Measurements from ENCODE around the gene CNDP2.

Gene CNDP2

DNA sequence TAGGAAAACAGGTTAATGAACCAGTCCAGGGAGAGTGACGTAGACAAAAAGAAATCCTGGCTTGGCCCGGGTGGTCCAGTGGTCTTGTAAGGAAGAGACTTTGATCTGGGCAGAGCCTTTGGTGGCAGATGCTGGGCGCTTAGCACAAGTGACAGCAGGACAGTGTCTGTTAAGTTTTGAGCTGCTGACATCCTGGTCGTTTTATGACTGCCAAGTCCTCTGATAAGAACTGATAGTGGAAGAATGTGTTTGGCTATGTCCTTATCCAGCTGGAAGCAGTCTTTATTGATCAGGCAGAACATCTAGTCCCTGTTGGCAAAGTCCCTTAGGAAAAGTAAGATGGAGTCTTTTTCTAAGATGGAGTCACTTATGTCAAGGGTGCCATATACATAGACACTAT lies 74.1 kb downstream of the CNDP2 start:
- H3K4me3 ChIP-seq (ENCODE audit: low read length): no peak overlapping the region
- TF ChIP-seq, protein P1, sequence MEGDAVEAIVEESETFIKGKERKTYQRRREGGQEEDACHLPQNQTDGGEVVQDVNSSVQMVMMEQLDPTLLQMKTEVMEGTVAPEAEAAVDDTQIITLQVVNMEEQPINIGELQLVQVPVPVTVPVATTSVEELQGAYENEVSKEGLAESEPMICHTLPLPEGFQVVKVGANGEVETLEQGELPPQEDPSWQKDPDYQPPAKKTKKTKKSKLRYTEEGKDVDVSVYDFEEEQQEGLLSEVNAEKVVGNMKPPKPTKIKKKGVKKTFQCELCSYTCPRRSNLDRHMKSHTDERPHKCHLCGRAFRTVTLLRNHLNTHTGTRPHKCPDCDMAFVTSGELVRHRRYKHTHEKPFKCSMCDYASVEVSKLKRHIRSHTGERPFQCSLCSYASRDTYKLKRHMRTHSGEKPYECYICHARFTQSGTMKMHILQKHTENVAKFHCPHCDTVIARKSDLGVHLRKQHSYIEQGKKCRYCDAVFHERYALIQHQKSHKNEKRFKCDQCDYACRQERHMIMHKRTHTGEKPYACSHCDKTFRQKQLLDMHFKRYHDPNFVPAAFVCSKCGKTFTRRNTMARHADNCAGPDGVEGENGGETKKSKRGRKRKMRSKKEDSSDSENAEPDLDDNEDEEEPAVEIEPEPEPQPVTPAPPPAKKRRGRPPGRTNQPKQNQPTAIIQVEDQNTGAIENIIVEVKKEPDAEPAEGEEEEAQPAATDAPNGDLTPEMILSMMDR (conservative IDR thresholded peaks at IDR 0.05; ENCODE audit: low read length): no peak
- no peak for DNase-seq (ENCODE audit: low read depth)

GRCh38 chr18:74571895-74572680 lies 75.9 kb downstream of the CNDP2 start:
- TF ChIP-seq, protein P1 (conservative IDR thresholded peaks at IDR 0.05; ENCODE audit: low read length): no peak
- DNase-seq (ENCODE audit: low read depth): no peak
- no peak overlapping the region for H3K4me3 ChIP-seq (ENCODE audit: low read length)

- TF ChIP-seq, protein P1 (conservative IDR thresholded peaks at IDR 0.05; ENCODE audit: low read length): no peak
- DNase-seq (ENCODE audit: low read depth): no peak
- no peak overlapping the region for H3K4me3 ChIP-seq (ENCODE audit: low read length)
Measured at GRCh38 chr18:74573053-74573452, 76.9 kb downstream of the CNDP2 start.

All from AG10803 (cell line).